Activated CD8-positive, alpha-beta memory T cell treated with anti-CD3 and anti-CD28 coated beads, Interleukin-2, amount 50 U/mL, for 1 hour (primary cell): ENCODE measurements around the gene SLC49A4.

Experiments used
- DNase-seq: peaks from one replicate; pipeline ENCODE4 v3.0.0-alpha.2; 2020; ENCODE audit errors: extremely low read depth

The SLC49A4 gene

DNA sequence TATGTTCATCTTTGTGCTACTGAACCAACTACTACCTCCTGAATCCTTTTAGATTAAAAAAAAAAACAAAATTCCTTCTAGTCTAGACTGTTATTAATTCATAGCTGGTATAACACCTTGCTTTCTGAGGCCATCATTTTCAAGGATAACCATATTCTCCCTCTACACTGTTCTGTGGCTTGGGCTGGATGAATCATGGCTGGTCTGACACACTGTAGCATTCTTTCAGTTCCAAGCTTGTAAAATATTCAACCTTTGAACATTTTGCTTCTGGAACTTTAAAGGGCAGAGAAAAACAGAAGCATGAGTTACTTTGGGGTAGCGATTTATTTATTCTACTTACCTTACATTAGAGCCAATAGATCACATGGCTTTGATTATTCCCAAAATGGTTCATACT lies 8.8 kb upstream of the SLC49A4 start:
- DNase-seq = no peak

DNA sequence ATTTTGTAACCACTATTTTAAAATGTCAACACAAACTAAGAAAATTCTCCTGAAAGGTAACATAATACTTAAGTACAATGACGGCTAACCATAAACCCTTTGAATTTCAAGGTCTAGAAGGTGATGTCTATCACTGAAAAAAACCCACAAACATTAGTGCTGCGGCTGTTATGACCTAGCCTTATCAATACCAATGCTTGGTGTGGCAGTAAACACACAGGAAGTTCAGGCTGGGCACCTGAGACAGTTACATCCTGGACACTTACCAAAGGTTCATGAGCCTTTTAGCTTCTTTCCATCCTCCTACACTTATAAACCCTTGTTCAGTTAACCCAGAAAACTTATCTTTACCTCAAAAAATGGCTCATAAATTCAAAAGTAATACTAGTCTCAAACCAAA lies 7.0 kb upstream of the SLC49A4 start:
- no peak for DNase-seq

GRCh38 chr3:122789585-122790273 lies 5.1 kb upstream of the SLC49A4 start:
- DNase-seq = no peak

- DNase-seq = peak; percentile 54
Measured at GRCh38 chr3:122793568-122794416, 1.1 kb upstream of the SLC49A4 start, which contains the start of gene HSPBAP1. HSPBAP1 (minus strand) TSS chr3:122793831; CDS start chr3:122793680, 151 bp downstream.

GRCh38 chr3:122794483-122794778 lies 438 bp upstream of the SLC49A4 start:
- no peak for DNase-seq

DNA sequence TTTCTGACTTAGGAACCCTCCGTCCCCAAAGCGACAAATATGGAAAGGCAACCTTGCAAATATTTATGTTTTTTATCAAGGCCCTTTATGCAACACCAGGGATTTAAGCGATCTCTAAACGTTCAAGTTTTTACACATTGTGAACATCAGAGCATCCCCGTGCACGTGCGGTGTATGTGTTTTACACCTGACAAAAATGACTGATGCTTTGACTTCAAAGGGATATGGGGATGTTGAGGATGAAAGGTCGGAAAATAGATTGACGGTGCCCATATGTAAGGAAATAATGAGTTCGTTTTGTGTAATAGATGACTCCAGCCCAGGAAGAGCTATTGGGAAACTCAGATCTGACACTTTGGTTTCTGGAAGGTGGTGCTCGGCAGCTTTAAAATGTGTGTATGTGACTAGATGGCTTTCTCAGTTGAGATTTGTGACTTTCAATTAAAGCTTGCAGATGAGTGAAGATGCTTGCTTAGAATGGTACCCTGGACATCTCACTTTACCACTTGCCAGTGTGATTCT lies 866 bp downstream of the SLC49A4 start:
- no peak for DNase-seq

- DNase-seq = no peak
Measured at GRCh38 chr3:122797291-122797690, 2.4 kb downstream of the SLC49A4 start.

DNA sequence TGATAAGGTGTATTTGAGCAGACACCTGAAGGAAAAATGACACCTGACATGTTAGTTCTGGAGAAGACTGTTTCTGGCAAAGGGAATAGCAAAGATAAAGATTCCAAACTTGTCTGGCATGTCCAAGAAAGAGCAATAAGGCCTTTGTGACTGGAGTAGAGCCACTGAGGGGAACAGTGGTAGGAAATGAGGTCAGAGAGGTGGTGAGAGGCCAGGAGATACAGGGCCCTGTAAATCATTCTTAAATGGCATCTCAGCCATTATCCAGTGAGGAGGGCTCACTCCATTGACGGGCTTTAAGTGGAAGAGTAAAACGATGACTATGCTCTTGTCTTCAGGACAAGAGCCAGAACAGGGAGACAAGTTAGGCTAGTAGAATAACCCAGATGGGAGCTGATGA lies 4.5 kb downstream of the SLC49A4 start:
- DNase-seq = no peak

- no peak for DNase-seq
Measured at GRCh38 chr3:122800031-122800430, 5.2 kb downstream of the SLC49A4 start.

GRCh38 chr3:122800706-122801237 lies 5.9 kb downstream of the SLC49A4 start:
- no peak for DNase-seq

- DNase-seq = no peak
Measured at GRCh38 chr3:122802323-122802722, 7.5 kb downstream of the SLC49A4 start.

GRCh38 chr3:122803977-122804376 lies 9.1 kb downstream of the SLC49A4 start:
- no peak for DNase-seq

- no peak for DNase-seq
Measured at GRCh38 chr3:122810734-122811133, 15.9 kb downstream of the SLC49A4 start.

DNA sequence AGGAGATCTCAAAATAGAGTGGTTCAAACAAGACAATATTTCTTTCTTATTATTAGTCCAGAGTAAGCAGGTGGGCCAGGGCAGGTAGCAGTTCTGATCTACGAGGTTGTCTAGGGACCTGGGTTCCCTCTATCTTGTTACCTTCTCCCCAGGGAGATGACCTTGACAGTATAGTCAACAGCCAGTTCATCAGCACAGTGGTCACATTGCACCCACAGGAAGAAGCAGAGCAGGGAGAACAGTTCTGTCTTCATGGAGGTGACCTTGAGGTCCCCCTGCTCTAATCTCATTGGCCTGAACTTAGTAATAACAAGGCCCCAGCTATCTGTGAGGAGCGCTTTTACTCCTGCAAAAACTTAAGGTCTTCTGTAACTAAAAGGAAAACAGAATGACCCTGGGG lies 21.7 kb downstream of the SLC49A4 start:
- no peak for DNase-seq

DNA sequence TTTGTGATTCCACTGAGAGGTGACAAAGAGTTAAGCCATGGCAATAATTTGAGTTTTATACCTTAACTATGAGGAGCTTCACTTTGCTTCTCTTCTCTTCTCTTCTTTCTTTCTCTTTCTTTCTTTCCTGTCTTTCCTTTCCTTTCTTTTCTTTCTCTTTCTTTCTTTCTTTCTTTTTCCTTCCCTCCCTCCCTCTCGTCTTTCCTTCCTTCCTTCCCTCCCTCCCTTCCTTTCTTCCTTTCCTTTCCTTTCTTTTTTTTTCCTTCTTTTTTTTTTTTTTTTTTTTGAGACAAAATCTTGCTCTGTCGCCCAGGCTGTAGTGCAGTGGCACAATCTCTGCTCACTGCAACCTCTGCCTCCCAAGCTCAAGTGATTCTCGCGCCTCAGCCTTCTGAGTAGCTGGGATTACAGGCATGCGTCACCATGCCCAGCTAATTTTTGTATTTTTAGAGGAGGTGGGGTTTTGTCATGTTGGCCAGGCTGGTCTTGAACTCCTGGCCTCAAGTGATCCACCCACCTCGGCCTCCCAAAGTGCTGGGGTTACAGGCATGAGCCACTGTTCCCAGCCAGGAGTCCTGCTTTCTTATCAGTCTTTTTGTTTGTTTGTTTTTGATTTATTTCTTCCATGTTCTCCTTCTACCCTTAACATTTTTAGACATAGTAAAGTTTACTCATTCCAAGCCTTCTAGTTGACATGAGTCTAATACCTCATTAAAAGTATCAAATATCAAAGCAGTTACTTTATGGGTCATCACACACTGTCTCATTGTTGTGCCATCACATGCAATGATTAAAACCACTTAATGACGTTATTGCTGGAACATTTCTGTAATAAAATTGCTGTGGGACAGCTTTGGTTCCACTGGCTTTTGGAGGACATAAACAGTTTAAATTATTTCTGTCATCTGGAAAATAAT lies 29.9 kb downstream of the SLC49A4 start:
- no peak for DNase-seq

GRCh38 chr3:122825460-122825859 lies 30.6 kb downstream of the SLC49A4 start:
- no peak for DNase-seq

GRCh38 chr3:122826278-122826677 lies 31.4 kb downstream of the SLC49A4 start:
- DNase-seq = no peak

DNA sequence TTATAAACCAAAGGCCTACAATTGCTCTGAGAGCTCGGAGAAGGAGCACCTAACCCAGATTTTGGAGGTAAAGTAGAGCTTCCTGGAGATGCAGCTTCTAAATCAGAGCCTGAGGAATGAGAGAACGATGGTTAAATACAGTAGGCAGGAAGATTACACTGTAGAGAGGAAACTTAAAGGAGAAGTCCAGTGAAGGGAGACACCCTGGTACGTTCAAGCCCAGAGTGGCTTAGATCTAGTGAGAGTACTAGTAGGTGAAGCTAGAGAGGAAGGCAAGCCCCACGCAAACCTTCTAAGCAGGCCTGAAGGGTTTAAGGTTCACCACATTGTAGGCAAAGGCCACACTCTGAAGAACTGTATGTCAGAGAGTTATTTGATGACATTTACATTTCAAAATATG lies 33.4 kb downstream of the SLC49A4 start:
- no peak for DNase-seq

DNA sequence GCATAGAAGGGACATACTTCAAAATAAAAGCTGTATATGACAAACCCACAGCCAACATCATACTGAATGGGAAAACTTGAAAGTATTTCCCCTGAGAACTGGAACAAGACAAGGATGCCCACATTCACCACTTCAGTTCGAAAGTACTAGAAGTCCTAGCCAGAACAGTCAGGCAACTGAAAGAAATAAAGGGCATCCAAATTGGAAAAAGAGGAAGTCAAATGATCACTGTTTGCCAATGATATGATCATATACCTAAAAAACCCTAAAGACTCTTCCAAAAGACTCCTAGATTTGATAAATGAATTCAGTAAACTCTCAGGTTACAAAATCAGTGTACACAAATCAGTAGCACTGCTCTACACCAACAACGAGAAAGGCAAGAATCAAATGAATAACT lies 40.7 kb downstream of the SLC49A4 start:
- DNase-seq = no peak

DNA sequence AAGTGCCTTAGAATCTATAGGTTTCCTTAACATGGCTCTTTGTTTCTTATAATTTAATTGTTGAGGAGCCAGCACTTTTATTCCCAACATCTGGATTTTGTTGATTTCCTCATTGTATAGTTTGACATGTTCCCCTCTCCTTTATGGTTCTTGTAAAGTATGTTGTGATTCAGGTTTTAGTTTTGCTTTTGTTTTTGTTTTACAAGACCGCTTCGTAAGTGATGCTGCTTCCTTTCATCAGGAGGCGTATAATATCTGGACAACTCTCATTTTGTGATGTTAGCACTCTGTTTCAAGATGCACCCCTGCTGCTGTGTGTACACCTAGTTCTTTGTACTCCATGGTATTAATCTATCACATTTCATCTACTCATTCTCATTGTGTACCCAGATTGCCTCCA lies 48.7 kb downstream of the SLC49A4 start:
- no peak for DNase-seq

DNA sequence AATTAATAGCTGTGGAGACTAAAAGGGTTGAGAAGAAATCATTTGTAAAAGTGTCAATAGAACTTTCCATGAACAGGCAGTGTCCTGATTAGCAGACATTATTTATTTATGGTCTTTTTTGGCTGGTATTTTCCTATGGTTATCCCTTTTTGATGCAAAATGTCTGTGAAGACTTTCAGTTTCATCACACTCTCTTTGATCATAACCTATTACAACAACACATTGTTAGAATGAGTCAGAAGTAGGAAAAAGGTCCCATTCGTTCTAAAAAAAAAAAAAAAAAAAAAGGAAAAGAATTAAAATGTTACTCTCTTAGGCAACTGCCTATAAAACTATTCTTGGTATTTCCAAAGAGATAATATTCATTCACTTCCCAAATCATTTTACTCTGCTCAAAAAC lies 62.1 kb downstream of the SLC49A4 start:
- DNase-seq = no peak

GRCh38 chr3:122858373-122858772 lies 63.5 kb downstream of the SLC49A4 start:
- no peak for DNase-seq
